Stimulated activated CD4-positive, alpha-beta T cell treated with anti-CD3 and anti-CD28 coated beads, Interleukin-4, amount 100 ng/mL, for 1 hour (primary cell): ENCODE results near the gene CCNI2.

Source experiments
- DNase-seq: peaks from one replicate; pipeline ENCODE4 v3.0.0-alpha.2; 2020

CCNI2 gene

GRCh38 chr5:132746954-132747615 lies at the start of gene CCNI2:
TSS of gene CCNI2 (plus strand) at chr5:132747426. CDS start at chr5:132747496, 70 bp downstream.
- peak; percentile 74 for DNase-seq

GRCh38 chr5:132704875-132705274 lies 42.4 kb upstream of the CCNI2 start:
- DNase-seq: no peak

GRCh38 chr5:132708645-132709044 lies 38.6 kb upstream of the CCNI2 start:
- no peak for DNase-seq

DNA sequence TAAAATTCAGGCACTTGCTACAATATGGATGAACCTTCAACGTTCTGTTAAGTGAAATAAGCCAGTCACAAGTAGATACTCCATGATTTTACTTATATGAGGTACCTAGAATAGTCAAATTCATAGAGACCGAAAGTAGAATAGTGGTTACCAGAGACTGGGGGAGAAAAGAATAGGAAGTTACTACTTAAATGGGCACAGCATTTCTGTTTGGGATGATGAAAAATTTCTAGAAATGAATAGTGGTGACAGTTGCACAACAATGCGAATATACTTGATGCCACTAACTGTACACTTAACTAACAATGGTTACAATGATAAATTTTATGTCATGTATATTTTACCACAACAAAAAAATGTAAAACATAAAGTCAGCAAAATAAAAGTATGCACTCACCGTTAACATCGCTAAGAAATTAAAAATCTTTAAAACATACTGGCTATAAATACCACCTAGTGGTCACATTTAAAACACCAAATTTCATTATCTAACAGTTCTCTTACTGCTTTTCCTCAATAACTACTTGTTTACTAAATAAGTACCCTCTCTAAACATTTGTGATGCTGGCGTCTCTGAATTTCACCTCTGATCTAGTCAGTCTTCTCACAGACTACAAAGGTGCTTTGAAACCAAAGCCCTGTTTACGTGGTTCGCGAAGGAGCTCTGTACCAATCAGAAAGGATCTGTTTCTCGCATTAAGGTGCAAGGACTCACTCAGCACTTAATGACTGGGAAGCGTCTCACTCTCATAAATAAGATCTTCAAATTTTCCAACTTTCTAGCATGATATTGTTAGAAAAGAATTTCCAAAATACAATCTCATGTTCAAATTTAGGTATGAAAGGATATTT lies 32.5 kb upstream of the CCNI2 start:
- DNase-seq: no peak

- no peak for DNase-seq
Observed at GRCh38 chr5:132718544-132719312, 28.5 kb upstream of the CCNI2 start.

DNA sequence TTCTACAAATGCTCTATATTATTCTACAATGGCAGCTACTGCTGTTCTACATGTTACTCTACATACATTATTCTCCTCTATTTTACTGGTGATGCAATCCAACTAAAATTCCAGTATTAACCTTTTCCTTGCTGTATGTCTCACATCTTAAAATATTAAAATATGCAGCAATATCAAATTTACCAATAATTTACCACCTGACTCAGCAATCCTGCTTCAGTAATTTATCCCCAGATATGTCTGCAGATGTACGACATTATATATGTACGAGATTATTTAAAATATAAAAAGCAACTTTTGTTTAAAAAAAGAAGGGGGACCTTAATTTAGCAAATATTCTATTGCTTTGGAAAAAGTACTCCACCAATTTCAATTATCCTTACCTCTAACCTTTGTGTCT lies 21.5 kb upstream of the CCNI2 start:
- no peak for DNase-seq

GRCh38 chr5:132729896-132730295 lies 17.3 kb upstream of the CCNI2 start:
- no peak for DNase-seq

DNA sequence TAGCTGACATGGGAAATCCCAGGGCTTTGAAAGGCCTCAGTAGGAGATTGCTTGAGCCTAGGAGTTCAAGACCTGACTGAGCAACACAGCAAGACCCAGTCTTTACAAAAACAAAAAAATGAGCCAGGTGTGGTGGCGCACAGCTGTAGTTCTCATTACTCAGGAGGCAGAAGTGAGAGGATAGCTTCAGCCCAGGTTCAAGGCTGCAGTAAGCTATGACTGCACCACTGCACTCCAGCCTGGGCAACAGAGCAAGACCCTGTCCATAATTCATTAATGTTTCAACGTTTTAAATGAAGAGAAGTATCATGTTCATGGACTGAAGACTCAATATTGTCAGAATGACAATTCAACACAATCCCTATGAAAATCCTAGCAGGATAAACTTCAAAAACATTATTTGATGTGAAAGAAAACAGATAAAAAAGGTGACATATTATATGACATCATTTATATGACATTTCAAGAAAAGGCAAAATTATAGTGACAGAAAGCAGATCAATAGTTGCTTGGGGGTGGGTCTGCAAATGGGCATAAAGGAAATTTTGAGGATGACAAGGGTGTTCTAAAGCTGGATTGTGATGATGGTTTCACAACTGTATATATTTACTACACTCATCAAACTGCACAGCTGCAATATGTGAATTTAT lies 13.6 kb upstream of the CCNI2 start:
- DNase-seq: no peak

- DNase-seq: no peak
Observed at GRCh38 chr5:132734687-132735086, 12.5 kb upstream of the CCNI2 start.

DNA sequence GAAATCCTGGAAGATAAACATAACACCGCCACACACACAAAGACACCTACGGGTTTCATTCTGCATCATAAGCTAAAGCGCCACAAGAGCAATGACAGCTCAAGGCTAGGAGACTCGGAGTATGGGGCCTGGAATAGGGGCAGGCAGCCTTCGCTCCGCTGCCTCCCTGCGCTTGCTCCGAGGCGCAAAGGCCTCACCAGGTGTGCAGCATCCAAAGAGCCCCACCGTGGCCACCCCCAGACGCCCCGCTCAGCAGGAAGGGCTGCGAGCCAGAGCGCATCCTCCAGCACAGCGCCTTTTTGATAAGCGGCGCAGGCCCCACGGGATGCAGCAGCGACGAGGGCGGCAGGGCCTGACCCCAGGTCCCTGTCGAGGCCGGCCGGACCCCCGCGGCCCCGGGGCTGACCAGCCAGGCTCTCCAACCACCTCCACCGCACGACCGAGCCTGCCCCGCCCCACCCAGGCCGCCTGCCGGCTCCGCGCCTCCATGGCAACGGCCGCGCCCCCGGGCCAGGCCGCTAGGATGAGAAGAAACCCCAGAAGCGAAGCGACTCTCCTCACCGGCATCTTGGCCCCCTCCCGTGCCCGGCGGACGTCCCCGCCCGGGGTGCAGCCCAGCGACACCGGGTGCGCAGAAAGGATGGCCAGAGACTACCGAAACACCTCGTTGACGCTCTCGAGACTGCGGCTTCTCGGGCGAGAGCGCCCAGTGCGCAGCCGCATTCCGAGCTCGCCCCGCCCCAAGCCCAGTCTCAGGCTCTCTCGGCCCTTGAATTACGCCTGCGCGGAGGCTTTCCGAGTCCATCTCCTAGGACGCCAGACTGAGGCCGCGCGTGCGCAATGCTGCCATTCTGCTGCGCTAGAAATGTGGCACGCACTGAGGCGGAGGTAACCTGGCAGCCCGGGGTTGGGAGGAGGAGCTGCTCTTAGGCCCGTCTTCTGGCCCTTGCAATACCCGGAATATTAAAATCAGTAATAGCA lies 10.1 kb upstream of the CCNI2 start, which contains the start of gene KIF3A:
Gene KIF3A (minus strand): TSS at position 694 of the 981 bp plus-strand sequence. CDS start 127 bp downstream, at position 567.
- DNase-seq: peak; percentile 100

GRCh38 chr5:132737982-132738681 lies 9.1 kb upstream of the CCNI2 start:
- no peak for DNase-seq

GRCh38 chr5:132739232-132739631 lies 8.0 kb upstream of the CCNI2 start:
- DNase-seq: no peak

DNA sequence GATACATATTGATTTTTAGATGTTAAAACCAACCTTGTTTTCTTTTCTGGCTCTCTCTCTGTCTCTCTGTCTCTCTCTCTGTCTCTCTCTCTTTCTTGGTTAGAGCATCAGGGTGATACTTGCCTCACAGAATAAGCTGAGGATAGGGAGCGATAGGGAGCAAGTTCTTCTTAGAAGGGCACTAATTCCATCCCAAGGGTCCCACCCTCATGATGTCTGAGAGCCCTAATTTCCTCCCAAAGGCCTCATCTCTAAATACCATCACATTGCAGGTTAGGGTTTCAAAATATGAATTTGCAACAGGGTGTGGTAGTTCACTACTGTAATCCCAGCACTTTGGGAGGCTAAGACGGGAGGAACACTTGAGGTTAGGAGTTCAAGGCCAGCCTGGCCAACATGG lies 5.1 kb upstream of the CCNI2 start:
- no peak for DNase-seq

- DNase-seq: no peak
Observed at GRCh38 chr5:132742626-132743025, 4.6 kb upstream of the CCNI2 start.

- DNase-seq: no peak
Observed at GRCh38 chr5:132744659-132745058, 2.6 kb upstream of the CCNI2 start.

DNA sequence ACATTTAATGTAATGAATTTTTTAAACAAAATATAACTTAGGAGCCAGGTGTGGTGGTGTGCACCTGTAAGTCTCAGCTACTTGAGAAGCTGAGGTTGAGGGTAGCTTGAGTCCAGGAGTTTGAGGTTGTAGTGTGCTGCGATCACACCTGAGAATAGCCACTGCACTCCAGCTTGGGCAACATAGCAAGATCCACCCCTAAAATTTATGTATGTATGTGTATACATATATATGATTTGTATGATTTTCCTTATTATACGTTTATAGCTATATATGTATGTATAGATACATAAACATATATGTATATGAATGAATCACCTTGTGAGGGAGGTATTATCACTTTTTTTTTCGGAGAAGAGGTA lies 653 bp upstream of the CCNI2 start:
- no peak for DNase-seq

- peak; percentile 63 for DNase-seq
Observed at GRCh38 chr5:132747616-132748440, 602 bp downstream of the CCNI2 start.

DNA sequence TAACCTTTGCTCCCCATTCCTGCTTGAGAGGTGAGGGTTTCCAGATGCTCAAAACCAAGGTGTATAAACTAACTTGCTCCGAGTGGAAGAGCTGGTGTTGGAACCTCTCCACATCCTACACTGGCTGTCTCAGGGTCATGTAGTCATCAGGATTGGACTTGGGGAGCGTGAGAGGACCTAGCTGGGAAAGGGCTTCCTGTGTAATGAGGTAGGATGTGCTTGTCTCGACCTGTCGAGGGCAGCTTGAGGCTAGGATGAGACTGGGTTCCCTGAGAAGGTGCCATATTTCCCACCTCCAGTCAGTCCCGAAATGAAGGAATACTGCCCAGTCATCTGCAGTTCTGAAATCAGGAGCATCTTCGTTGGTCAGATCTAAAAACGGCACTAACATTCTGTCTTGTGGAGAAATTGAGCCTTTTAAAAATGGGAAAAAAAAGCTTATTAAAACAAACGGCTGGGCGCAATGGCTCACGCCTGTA lies 1.3 kb downstream of the CCNI2 start:
- no peak for DNase-seq

GRCh38 chr5:132749506-132749905 lies 2.3 kb downstream of the CCNI2 start:
- DNase-seq: no peak
